Activated CD4-positive, CD25-positive, alpha-beta regulatory T cell treated with anti-CD3 and anti-CD28 coated beads, Interleukin-2, amount 50 U/mL, for 16 hours (primary cell): ENCODE results near the gene ENTR1.

ENCODE experiments used
- DNase-seq: peaks from one replicate; pipeline ENCODE4 v3.0.0-alpha.2; 2020; ENCODE audit warnings: low read depth, low spot score

Gene ENTR1, protein sequence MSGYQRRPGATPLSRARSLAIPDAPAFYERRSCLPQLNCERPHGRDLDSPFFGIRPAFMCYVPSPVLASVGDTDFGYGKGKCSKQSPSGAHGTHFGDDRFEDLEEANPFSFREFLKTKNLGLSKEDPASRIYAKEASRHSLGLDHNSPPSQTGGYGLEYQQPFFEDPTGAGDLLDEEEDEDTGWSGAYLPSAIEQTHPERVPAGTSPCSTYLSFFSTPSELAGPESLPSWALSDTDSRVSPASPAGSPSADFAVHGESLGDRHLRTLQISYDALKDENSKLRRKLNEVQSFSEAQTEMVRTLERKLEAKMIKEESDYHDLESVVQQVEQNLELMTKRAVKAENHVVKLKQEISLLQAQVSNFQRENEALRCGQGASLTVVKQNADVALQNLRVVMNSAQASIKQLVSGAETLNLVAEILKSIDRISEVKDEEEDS

DNA sequence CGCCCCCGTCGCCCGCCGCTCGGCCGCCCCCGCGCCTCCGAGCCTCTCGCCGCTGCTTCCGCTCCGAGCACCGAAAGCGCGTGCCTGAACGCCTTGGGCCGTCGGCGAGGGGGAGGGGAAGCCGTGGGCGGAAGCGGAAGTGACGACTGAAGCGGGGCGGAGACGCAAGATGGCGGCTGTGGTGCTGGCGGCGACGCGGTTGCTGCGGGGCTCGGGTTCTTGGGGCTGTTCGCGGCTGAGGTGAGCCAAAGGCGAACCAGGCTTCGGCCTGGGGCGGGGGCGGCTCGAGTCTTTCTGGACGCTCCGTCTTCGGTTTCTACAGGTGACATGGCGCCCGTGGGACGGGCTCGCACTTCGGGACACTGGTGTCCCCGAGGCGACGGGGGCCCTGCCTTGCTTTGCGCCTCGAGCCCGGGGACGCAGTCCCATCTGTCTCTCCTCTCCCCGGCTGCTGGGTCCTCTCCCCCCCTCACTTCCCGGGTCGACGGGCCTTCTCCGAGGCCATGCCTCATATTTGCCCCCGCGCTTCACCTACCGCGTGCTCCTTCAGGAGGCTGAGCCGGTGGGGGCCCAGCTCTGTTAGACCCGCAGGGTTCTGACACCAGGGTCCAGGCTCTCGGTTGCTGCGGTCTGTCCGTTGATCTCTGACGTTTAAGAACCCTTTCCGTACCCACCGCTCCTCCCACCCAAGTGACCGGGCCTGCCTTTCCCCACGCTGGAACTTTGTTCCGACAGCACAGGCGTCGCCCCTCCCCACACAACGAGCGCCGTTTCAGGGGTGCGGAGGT is at the start of gene ENTR1, which contains the start of gene PMPCA:
Gene ENTR1, minus strand, starts transcription at position 115 of the 788 bp plus-strand sequence. CDS start 217 bp downstream, outside the sequence.
Gene PMPCA, plus strand, starts transcription at position 159 of the 788 bp plus-strand sequence. Its CDS starts 11 bp downstream, at position 170.
- peak; percentile 91 for DNase-seq

DNA sequence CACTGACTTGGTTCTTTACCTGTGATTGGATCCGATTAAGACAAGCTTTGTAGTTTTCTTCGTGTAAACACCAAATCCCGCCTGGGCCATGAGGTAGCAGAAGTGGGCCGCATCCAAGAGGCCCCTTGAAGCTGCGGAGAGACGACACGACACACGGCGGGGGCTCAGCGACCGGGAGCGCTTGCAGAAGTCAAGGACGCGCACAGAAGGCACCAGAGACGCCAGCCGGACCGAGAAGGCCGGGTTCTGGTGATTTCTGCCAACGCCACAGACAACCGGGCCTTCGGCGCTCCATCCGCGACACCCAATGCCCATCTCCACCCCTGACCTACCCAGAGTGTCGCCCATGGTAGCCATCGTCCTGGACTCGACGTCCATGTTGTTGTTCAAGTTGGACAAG is 49.0 kb upstream of the ENTR1 start:
- DNase-seq: no peak

DNA sequence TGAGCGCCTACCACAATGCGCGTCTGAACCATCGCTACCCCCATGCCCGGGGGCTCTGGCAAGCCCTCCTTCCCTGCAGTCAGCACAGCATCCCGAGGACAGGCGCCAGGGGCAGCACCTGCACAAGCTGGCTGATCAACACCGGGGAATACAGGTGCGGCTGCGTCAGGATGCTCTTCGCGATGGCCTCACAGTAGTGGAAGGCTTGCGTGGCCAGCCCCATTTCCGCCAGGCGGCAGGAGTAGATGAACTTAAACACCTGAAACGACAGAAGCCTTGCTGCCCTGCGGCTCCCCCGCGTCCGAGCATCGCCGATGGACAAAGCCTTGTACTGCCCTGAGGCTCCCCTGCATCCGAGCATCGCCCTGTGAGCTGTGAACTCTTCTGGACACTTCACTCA is 46.9 kb upstream of the ENTR1 start:
- no peak for DNase-seq

DNA sequence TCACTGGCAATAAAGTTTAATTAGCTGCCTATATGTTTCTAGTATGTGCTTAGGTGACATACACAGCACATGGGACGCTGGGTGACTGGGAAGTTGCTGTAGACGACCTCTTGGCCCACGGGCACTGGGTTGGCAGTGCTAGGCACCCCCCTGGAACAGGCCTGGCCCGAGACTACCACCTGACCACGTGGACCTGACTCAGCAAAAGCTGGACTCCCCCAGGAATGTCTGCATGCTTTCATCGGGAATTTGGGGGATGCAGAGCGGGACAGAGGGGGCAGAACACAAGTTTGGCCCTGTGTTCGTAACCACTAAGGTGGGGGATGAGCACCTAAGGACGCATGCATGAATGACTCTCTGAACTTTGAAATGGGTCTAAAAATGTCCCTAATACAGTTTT is 45.8 kb upstream of the ENTR1 start:
- DNase-seq: no peak

DNA sequence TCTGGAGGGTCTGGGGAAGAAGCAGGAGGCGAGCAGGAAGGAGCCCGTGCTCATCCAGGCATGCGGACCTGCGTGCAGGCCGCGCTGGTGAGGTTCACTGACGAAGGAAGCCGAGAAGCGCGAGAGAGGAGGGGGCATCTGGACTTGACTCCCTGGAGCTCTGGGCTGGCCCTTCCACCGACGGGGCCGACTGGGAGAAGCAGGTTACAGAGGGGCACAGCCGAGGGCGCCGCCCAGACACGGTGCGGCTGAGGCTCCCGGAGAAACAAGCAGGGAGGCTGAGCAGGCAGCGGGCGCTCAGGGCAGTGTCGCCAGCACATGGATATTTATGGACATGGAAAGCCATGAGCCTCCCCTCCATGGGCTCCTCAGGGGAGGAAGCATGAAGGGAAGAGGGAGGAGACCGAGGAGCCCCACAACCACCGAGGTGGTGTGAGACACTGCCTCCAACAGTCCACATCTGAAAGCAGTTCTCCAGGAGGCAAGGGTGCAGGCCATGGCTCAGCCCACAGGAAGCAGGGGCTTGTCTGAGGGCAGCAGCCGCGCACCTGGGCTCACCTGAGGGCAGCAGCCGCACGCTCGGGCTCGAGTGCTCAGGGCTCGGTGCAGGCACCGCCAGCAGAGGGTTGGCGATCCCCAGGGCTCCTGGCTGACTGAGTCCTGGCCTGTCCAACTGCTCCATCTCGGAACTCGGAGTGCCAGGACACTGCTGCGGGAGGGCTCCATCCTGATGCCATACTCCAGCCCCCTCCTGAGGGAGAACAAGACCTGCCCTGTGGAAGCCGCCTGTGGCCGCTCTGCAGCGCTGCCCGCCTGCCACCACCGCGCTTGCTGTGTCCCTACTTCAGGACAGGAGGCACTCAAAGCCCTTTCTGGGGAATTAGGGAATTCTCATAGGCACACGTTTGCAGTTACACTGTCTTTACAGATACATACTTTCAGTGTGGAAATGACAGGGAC is 44.9 kb upstream of the ENTR1 start:
- DNase-seq: no peak

DNA sequence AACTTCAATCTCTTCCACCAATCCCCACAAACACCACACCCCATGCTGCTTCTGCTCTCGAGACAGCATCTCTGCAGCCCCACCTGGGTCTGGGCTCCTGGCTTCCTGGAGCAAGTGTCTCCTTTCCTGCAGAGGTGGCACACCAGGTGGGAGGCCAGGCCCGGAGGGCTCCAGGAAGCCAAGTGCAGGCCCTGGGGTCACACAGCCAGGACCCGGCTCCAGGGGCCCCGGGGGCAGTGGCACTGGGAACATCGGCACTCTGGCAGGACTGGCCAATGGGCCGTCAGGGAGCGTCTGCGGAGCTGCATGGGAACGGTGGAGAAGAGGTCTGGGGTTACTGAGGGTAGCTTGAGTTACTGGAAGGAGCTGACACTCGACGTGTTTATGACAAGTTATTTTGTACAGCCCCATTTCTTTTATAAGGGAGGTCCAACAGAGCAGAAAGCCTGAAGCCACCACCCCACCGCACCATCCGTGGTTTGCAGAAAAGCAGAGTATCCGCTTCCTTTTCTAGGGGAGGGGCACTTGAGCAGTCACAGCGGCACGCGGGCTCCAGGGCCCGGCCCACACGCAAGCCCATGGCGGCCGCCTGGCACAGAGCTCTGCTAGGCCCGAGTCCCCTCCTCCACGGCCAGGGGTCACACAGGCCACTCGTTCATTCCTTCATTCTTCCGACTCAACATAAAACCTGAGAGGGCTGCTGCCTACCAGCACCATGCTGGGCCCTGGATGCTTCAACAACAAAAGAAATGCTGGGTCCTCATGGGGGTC is 43.8 kb upstream of the ENTR1 start:
- DNase-seq: no peak

DNA sequence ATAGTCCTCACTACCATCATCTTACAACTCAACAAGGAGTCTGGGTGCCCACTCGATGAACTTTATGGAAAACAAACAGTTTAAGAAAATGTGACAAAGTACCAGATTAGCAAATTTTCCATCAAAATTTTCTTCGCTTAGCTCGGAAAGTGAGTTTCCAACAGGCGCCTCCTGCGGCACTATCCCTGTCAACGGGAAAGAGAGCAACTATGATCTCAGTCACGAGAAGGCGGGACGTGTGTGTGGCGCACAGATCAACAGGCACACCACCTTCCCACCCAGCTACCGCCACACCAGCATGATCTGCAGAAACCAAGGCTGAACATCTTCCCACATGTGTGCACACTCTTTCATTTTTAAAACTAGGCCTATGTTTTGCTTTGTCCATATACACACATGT is 42.9 kb upstream of the ENTR1 start:
- no peak for DNase-seq

DNA sequence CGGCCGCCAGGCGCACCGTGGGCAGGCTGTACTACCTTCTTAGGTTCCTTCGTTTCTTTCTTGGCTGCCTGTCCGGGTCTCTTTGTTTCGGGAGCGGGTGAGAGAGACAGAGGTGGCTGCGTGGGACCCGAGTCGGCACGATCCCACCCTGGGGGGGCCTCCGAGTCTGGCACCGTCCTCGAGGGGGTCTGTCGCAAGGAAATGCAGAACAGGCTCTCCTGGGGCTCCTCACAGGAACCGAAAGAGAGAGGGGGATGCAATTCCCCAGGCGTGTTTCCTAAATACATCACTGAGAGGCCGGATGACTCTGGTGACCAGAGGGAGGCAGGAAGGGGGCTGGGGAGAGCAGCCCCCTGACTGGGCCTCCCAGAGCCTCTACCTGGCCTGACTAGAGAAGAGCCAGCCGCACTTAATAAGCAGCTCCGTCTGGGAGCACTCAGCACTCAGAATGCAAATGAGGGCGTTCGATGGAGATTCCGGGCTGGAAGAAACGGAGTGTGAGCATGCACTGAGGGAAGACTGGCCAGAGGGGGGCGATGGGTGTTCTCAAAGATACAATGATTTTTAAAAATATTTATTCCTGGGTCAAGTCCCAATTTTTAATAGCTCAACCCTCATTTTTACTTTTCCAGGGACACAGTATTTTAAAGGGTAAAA is 40.9 kb upstream of the ENTR1 start:
- no peak for DNase-seq

DNA sequence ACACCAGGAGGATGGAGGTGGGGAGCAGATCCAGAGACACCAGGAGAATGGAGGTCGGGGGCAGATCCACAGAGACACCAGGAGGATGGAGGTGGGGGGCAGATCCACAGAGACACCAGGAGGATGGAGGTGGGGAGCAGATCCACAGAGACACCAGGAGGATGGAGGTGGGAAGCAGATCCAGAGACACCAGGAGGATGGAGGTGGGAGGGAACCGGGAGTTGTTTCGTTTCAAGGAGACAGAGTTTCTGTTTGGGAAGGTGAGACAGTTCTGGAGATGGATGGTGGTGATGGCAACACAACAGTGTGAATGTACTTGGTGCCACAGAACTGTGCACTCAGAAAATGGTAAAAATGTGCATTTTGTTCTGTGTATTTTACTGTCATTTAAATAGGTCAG is 38.2 kb upstream of the ENTR1 start:
- DNase-seq: no peak

DNA sequence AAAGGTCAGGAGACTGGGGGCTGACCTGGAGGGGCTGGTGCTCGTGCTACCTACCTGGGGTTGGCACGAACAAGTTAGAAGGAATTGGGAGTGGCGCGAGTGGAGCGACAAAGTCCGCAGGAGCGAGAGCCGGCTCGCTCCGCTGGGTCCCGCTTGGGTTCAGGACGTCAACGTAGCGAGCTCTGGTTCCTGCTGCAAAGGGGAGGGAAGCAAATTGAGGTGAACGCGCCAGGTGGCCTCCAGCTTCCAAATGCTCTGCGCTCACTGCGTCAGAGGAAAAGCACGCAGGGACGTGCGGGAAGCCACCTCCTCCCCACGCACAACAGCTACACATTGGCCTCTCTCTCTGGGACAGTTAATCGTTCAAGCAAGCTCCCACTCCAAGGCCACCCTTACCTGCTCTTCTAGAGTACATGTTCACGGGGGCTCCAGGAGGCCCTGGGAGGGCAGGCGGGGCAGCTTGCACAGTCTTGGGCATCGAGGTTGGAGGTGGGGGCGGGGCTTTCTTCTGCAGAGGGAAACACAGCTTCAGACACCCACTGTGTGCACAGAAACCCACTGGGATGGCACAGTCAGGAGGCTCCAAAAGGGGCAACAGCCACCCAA is 36.9 kb upstream of the ENTR1 start:
- no peak for DNase-seq

DNA sequence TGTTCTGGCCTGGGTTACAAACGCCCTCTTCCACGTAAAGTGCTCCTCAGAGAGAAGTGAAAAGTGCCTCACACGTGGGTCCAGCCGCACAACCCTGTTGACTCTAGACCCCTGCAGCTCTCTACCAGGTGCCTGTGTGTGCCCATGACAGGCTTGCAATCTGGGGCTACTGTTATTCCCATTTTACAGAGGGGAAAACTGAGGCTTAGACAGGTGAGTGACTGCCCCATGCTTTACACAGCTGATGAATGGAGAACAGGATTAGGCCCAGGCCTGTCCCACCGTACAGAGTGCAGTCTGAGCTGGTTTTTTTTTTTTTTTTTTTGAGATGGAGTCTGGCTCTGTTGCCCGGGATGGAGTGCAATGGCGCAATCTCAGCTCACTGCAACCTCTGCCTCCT is 35.4 kb upstream of the ENTR1 start:
- DNase-seq: no peak

DNA sequence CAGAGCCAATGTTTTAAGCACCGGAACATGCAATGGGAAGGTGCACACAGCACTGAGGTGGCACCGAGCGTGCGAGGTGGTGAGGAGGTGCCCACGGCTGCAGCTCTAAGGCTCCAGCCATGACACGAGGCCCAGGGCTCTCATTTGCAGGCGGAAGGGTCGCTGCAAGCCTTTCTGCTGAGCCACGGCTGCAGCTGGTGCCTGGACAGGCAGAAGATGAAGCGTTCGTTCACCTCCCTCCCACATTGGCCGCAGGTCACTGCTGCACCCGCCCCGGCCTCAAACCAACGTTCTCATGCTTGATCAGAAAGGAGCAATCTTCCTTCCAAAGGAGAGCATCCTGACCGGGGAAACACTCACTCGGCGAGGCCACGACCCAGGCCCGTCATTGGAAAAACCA is 33.7 kb upstream of the ENTR1 start:
- DNase-seq: no peak

DNA sequence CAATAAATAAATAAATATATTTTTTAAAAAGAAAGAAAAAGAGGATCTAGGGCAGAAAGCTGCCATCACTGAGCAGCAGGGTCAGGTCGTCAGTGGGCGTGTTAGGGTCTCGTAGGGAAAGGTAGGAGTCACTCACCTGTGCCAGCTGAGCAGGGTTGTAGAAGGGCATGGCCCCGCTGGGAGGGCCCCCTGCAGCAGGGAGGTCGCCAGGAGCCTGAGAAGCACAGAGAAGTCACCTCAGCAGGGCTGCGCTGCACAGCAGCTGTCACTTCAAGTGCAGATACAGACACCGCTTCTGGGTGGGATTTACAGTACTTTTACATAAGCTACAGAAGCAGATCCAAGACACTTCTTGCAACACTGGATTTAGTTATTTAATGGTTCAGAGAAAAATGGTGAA is 33.3 kb upstream of the ENTR1 start:
- DNase-seq: no peak

DNA sequence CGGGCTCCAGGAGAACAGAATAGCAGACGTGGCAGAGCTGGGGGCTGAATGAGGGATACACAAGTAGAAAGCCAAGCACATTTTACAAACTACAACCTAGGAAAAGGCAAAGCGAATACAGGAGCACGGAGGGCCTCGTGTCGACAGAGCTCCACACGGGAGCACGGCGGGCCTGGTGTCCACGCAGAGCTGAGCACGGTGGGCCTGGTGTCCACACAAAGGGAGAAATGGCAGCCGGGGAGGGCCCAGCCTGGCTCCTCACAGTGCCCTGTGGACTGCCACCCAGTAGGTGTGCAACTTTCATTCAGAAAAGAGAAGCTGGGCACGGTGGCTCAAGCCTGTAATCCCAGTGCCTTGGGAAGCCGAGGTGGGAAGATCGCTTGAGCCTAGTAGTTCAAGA is 32.7 kb upstream of the ENTR1 start:
- no peak for DNase-seq

DNA sequence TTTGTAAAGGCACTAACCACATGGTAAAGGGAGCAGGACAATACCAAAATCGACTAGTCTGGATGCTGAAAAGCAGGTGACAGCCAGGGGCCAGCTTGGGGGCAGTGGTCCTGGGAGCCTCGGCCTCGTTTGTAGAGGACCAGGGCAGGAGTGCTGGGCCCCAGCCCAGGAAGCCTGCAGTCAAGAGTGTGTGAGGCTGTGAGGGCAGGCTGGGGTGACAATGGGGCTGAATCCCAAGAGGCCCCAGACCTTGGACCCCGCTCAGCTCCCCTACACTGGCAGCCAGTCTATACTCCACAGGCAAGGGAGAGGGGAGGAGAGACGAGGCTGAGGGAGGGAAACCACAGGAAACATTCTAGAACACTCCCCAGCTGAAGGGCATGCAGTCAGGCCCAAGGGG is 31.9 kb upstream of the ENTR1 start:
- DNase-seq: no peak

DNA sequence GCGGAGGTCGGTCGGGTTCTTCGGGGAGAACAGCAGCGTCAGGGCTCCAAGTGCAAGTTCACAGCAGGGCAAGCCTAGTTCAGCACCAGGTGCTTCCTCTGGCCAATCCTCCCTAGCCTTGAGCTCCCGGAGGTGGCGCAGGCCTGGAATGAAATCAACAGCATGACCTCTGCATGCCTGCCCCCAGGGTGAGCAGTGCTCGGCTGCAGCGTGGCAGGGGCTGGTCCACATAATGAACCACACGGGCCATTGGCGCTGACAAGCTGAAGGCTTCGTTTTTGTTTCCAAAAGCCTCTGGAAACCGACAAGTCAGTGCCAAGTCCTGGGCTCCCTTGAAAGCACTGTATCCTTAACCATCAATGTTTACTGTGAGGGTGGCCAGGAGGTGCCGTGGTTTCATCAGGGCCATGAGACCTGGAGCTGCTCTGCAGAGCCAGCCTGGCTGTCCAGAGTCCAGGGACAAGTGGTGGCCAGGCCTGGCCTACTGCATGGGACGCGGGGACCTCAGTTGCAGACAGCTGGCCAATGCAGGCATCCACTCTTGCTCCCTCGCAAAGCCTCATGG is 31.3 kb upstream of the ENTR1 start:
- DNase-seq: no peak

DNA sequence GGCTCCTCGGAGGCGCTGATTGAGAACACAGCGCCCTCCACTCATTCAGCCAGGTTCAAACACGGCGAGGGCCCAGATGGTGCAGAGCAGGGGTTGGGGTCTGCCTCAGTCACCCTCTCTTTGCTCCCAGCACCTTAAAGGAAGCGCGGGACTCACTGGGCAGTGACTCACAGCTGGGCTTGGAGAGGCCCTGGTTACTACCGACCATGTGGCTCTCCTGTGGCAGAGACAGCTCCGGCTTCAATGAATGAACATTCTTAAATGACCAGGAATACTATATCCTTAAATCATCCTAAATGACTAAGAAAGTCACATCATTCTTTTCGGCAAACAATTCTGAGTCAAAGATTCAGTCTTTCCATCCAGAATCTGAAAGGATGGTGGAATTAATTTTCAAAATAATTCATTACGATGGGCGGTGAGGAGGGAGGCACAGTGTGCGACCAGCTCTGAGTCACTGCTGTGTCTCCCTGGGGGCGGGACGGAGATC is 30.8 kb upstream of the ENTR1 start:
- no peak for DNase-seq

DNA sequence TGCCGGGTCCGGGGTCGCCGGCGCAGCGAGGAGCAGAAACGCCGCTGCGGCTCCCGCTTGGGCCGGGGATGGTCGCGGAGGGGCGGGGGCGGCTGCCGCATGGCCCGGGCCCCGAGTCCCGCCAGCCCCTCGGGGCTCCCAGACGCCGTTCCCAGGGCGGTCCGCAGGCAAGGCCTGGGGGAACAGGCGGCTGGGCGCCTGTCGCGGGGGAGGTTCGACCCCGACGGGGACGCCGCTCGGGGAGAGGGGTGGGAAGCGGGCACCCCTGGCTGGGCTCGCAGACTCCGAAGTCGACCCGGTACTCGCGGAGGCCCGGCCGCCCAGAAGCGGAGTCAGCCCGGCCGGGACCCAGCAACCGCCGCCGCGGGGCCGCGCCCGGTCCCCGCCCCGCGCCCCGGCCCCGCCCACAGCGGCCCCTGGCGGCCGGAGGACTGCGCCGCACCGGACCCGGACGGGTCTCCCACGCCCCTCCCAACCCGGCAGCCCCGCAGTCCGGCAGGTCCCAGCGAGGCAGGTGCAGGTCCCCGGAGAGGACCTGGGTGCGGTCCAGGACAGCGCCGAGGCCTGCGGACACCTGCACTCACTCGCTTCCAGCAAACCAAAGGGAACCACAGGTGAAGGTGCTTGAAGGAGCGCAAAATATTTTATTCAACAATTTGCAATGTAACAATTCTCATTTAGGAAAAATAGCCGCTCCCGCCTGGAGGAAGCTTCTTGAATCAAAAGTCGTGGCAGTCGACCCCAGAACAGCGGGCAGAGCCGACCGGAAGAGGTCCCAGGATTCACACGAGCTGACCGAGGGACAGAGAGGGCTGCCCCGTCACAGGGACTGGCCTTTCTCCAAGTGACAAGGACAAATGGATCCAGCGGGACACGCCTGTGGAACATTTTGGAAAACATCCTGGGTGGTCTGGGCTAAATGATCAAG is 29.3 kb upstream of the ENTR1 start, which contains the start of gene INPP5E:
Gene INPP5E, minus strand, starts transcription at position 365 of the 928 bp plus-strand sequence. CDS start 426 bp downstream, outside the sequence.
- DNase-seq: peak; percentile 63
